Upper lobe of right lung (tissue), 1 donor: ENCODE results near the gene GPR3. TPM values are rescaled to one million over a fixed set of nuclear protein-coding genes. Genes with fewer than 3 reads are reported as not detected.
A peak's percentile ranks its signal among the peaks of the same experiment; 100 is the strongest.

Source experiments
- ATAC-seq: fragments of 200-7000 bp; cut with Tn5 transposase; one replicate; pipeline ENCODE4 v1.9.1; 2020; ENCODE audit warnings: mild to moderate bottlenecking, moderate library complexity
- DNase-seq: peaks from one replicate; pipeline ENCODE4 v3.0.0-alpha.2; 2020
- H3K27ac ChIP-seq: fragments of 200-600 bp; one replicate; pipeline ENCODE4 v1.8.0; 2022
- H3K27me3 ChIP-seq: fragments of 200-600 bp; one replicate; pipeline ENCODE4 v1.8.0; 2022; ENCODE audit warnings: mild to moderate bottlenecking
- H3K36me3 ChIP-seq: fragments of 200-600 bp; one replicate; pipeline ENCODE4 v1.8.0; 2022
- H3K4me1 ChIP-seq: fragments of 200-600 bp; one replicate; pipeline ENCODE4 v1.8.0; 2022
- H3K4me3 ChIP-seq: fragments of 200-600 bp; one replicate; pipeline ENCODE4 v1.8.0; 2022; ENCODE audit warnings: mild to moderate bottlenecking
- H3K9me3 ChIP-seq: fragments of 200-600 bp; one replicate; pipeline ENCODE4 v1.8.0; 2022
- intact Hi-C: fragments of 100-400 bp; cut with DNase I; formaldehyde crosslinking; loops from one replicate; pipeline ENCODE4 v1.11.0; 2022
- total RNA-seq: library from RNA; stranded (reverse); fragmentation: NEBNext Ultra II Directional; extraction: Animal tissue kit (Norgen Biotek cat#: 25700); gene quantifications from one replicate; pipeline ENCODE4 v1.2.1, GENCODE V29; 2021
- TF ChIP-seq, protein P1 (sequence below): fragments of 200-600 bp; IDR thresholded peaks from one replicate; pipeline ENCODE4 v1.8.0; 2022; ENCODE audit warnings: antibody characterized with exemption
- donor health status: DM: no; HTN: yes; CAD: no; lungs with severe emphysema.

The GPR3 gene
- total RNA-seq, 1 donor from 2014 or later = 0.90 TPM

DNA sequence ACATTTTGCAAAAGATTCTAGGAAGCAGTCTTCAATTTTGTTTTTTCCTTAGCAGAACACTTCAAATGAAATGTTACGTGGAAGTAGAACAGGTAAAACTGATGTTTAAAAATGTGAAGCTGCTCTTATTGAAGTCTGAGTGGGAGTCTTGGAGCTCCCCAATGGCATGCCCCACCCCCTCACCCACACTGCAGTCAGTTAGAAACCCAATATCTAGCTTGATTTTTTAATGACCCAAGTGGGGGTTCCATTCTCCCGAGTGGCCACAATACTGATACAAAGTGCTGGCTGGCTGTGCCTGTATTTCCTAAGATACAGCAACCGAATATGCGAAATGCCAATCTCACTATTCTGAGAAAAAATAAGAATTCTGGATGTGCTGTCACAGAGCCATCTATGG lies 31.3 kb downstream of the GPR3 start:
- TF ChIP-seq, protein P1, sequence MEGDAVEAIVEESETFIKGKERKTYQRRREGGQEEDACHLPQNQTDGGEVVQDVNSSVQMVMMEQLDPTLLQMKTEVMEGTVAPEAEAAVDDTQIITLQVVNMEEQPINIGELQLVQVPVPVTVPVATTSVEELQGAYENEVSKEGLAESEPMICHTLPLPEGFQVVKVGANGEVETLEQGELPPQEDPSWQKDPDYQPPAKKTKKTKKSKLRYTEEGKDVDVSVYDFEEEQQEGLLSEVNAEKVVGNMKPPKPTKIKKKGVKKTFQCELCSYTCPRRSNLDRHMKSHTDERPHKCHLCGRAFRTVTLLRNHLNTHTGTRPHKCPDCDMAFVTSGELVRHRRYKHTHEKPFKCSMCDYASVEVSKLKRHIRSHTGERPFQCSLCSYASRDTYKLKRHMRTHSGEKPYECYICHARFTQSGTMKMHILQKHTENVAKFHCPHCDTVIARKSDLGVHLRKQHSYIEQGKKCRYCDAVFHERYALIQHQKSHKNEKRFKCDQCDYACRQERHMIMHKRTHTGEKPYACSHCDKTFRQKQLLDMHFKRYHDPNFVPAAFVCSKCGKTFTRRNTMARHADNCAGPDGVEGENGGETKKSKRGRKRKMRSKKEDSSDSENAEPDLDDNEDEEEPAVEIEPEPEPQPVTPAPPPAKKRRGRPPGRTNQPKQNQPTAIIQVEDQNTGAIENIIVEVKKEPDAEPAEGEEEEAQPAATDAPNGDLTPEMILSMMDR = no peak
- H3K4me3 ChIP-seq = no peak overlapping the region
- DNase-seq (no peak), ATAC-seq (no peak)
- no peaks in the 10 kb centered on the region for H3K27me3 ChIP-seq
- intact Hi-C loops = loop anchor here (10.0 kb wide), 1 partner anchor 51 kb away; no protein-coding TSS in a partner anchor
- H3K36me3 ChIP-seq = peaks cover 37% of the 10 kb centered on the region
- no peaks in the 10 kb centered on the region for H3K9me3 ChIP-seq
- no peak overlapping the region for H3K27ac ChIP-seq
- H3K4me1 ChIP-seq = peaks cover 47% of the 10 kb centered on the region

DNA sequence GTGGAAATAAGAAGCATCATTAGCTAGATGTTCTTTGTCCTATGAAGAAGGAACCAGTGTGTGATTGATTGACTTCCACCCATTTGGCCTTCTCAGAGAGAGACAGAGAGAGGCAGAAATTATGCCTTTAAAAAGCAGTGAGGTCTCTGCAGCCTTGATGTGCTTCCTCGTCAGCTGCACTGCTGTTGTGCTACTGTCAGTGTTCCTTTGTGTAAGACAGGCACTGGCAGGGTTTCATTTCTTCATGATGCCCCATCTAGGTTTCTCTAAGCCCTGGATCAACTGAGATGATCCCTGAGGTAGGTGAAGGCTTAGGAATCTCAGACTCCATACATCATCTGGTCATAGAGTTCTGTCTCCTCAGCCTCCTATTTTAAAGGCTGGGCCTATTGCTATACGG lies 34.9 kb downstream of the GPR3 start:
- peaks cover 57% of the 10 kb centered on the region for H3K4me1 ChIP-seq
- no peak for DNase-seq
- intact Hi-C loops = loop anchor here (10.0 kb wide), 1 partner anchor 47 kb away; no protein-coding TSS in a partner anchor
- TF ChIP-seq, protein P1 = no peak
- ATAC-seq = peak; percentile 48
- peak overlapping the region; percentile 86 for H3K27ac ChIP-seq
- no peaks in the 10 kb centered on the region for H3K27me3 ChIP-seq
- no peaks in the 10 kb centered on the region for H3K9me3 ChIP-seq
- H3K4me3 ChIP-seq = no peak overlapping the region
- H3K36me3 ChIP-seq = peaks cover 37% of the 10 kb centered on the region

DNA sequence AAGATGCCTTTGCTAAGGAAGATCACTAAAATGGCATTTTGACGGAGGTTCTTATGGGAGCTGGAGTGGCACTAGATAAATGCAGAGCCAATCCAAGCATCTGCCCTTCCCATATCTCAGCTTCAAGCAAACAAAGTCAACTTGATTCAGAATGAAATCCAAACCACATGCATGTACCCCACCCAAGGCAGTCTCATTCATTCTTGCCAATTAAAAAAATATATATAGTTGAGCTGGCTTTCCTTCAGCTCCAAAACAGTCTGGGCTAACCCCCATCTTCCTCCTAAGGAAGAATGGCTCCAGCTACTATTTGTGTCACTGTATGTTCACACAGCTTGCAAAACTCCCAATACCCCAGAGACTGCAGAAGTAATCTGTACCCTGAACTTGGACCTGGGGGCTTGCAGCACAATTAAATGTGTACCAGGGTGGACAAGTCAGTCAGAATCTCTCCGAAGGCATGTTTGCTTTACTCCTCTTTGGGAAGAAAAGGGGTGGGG lies 35.4 kb downstream of the GPR3 start:
- H3K4me3 ChIP-seq = no peak overlapping the region
- peak overlapping the region; percentile 86 for H3K27ac ChIP-seq
- ATAC-seq (no peak), DNase-seq (no peak)
- H3K4me1 ChIP-seq = peaks cover 57% of the 10 kb centered on the region
- no peaks in the 10 kb centered on the region for H3K9me3 ChIP-seq
- no peaks in the 10 kb centered on the region for H3K27me3 ChIP-seq
- peaks cover 37% of the 10 kb centered on the region for H3K36me3 ChIP-seq
- intact Hi-C loops = loop anchor here (10.0 kb wide), 1 partner anchor 47 kb away; no protein-coding TSS in a partner anchor
- TF ChIP-seq, protein P1 = no peak

DNA sequence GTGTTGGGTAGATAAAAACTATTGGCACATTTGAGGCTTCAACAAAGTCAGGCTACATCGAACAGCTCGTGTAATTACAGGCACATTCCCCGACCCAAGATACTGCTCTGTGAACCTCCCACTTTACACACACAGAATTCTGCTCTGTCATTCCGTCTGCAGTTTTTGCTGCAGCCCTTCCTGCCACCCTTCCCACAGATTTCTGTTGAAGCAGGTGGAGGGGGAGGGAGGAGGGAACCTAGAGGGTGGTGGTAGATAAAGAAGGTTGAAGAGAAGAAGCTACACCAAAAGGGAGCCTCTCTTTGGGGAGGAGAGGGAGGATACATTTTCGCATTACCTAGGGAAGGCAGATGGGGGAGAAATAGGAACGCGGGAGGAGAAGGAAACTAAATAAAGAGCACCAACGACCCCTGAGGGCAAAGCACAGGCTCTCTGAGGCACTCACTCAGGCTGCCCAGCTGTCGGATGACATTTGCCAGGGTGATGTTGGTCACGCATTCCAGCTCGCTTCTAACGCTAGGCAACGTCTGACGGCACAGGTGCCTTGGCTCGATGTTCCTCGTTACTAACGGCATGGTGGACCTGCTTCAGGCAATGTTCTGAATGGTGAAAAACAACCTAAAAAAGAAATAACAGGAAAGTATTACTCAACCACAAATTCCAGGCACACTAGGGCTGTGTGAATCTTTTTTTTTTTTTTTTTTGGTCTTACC lies 36.0 kb downstream of the GPR3 start:
- Histone ChIP-seq H3K4me3 (no peak overlapping the region), H3K9me3 (no peaks in the 10 kb centered on the region), H3K36me3 (peaks cover 37% of the 10 kb centered on the region), H3K27ac (peak overlapping the region; percentile 86), H3K4me1 (peaks cover 63% of the 10 kb centered on the region), H3K27me3 (no peaks in the 10 kb centered on the region)
- TF ChIP-seq, protein P1 = no peak
- ATAC-seq (peak; percentile 33), DNase-seq (no peak)
- intact Hi-C loops = loop anchor here (10.0 kb wide), 1 partner anchor 46 kb away; no protein-coding TSS in a partner anchor

DNA sequence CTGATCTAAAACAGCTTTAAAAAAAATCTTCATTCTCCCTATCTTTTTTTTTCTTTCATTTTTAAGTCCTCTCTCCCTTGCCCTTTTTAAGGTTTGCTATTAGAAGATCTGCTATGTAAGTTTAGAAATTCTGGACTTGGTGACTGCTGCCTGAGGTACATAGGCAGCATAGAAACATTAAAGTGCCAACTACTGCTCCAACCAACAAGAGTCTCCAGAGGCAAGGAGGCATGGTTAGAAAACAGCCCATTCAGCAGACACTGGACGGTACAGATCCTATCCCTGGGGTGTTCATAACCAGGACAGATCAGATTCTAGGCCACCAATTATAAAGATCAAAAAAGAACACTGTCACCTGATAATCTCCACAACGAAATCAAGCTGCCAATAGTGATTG lies 36.6 kb downstream of the GPR3 start:
- Histone ChIP-seq H3K36me3 (peaks cover 37% of the 10 kb centered on the region), H3K27me3 (no peaks in the 10 kb centered on the region), H3K27ac (peak overlapping the region; percentile 86), H3K9me3 (no peaks in the 10 kb centered on the region), H3K4me3 (no peak overlapping the region), H3K4me1 (peaks cover 68% of the 10 kb centered on the region)
- ATAC-seq = no peak
- intact Hi-C loops = loop anchor here (10.0 kb wide), 1 partner anchor 46 kb away; no protein-coding TSS in a partner anchor
- DNase-seq = no peak
- TF ChIP-seq, protein P1 = no peak
